BJ (cell line): Measurements from ENCODE around the gene TPM3. TPM values are rescaled to one million over a fixed set of nuclear protein-coding genes. Genes with fewer than 3 reads are reported as not detected.
"Not testable (repeated sequence)": the region's sequence is repeated elsewhere in the genome, so short reads cannot be mapped to it uniquely, and the experiment has no call there.

ENCODE experiments used
- CTCF ChIA-PET: fragments of 350-600 bp; formaldehyde crosslinking; extraction: SDS; loops from one replicate; lab custom pipeline; 2021; ENCODE audit warnings: antibody characterized with exemption, inconsistent platforms; lab: Yijun Ruan, JAX
- POLR2A ChIA-PET: fragments of 300-600 bp; sonication (Branson Sonifier 250); formaldehyde crosslinking; extraction: SDS; loops from one replicate; lab custom pipeline; 2021; ENCODE audit warnings: antibody characterized with exemption; lab: Charles Lee
- DNase-seq: peaks from one replicate; pipeline ENCODE4 v3.0.0-alpha.2; 2011; ENCODE audit warnings: low read depth
- H3K27me3 ChIP-seq: 2 replicates; pipeline ENCODE4 v1.6.0; 2011; ENCODE audit warnings: low read length; ENCODE audit not compliant: control insufficient read depth, insufficient read depth
- H3K36me3 ChIP-seq: 2 replicates; pipeline ENCODE4 v1.5.1; 2011; ENCODE audit warnings: low read length; ENCODE audit not compliant: control insufficient read depth, insufficient read depth
- H3K4me3 ChIP-seq: 2 replicates; pipeline ENCODE4 v1.5.1; 2011; ENCODE audit warnings: low read depth, mild to moderate bottlenecking, control low read depth, low read length
- CTCF ChIP-seq: IDR thresholded peaks from 2 replicates; pipeline ENCODE4 v1.5.1; 2011; ENCODE audit warnings: low read depth, mild to moderate bottlenecking, control low read depth, inconsistent platforms, low read length, moderate library complexity; ENCODE audit not compliant: insufficient read depth
- polyA plus RNA-seq: library from polyadenylated mRNA; depleted of rRNA; stranded (reverse); fragments of >200 nt; gene quantifications from 2 replicates; pipeline ENCODE4 v1.2.3, GENCODE V29; 2011; rRNA removed
- small RNA-seq: library from RNA; depleted of rRNA; stranded (forward); fragments of <200 nt; gene quantifications from one replicate; pipeline ENCODE3, GENCODE V24; 2012; ENCODE audit warnings: low replicate concordance, low read depth; ENCODE audit not compliant: insufficient read length

The TPM3 gene
- polyA plus RNA-seq, 1 experiment, result 275 TPM

GRCh38 chr1:154129391-154129970 lies 62.4 kb downstream of the TPM3 start:
- no peaks in the 10 kb centered on the region for H3K27me3 ChIP-seq
- DNase-seq, result no peak
- no peak for TF ChIP-seq CTCF
- no peaks in the 10 kb centered on the region for H3K36me3 ChIP-seq
- no peak overlapping the region for H3K4me3 ChIP-seq
- POLR2A ChIA-PET, result no interaction called here
- CTCF ChIA-PET, result interaction anchor here (0.6 kb wide), 1 partner anchor 148 kb away, joined by 3 read pairs; no protein-coding TSS in a partner anchor

- not testable (repeated sequence) for H3K4me3 ChIP-seq, H3K27me3 ChIP-seq, H3K36me3 ChIP-seq, DNase-seq
- ChIA-PET CTCF (interaction anchor here (0.6 kb wide), 1 partner anchor 81 kb away, joined by 3 read pairs; no protein-coding TSS in a partner anchor), POLR2A (interaction anchor here (0.6 kb wide), 1 partner anchor 53 kb away, joined by 3 read pairs; no protein-coding TSS in a partner anchor)
Measured at GRCh38 chr1:154123205-154123604, 68.7 kb downstream of the TPM3 start.

GRCh38 chr1:154117642-154118041 lies 74.3 kb downstream of the TPM3 start:
- H3K36me3 ChIP-seq, result no peaks in the 10 kb centered on the region
- no peak overlapping the region for H3K4me3 ChIP-seq
- ChIA-PET POLR2A (no interaction called here), CTCF (no interaction called here)
- H3K27me3 ChIP-seq, result no peaks in the 10 kb centered on the region
- no peak for DNase-seq
- no peak for TF ChIP-seq CTCF

GRCh38 chr1:154115180-154115579 lies 76.7 kb downstream of the TPM3 start:
- Histone ChIP-seq H3K27me3 (no peaks in the 10 kb centered on the region), H3K36me3 (no peaks in the 10 kb centered on the region), H3K4me3 (no peak overlapping the region)
- no peak for DNase-seq
- TF ChIP-seq CTCF, result no peak
- POLR2A ChIA-PET, result no interaction called here
- CTCF ChIA-PET, result no interaction called here

Small RNA genes within 50 kb of the gene (small RNA-seq; reads per million reads assigned to genes)
- gene MIR190B, result 7.4 reads per million, percentile 71 among the genes with 10 or more reads in this experiment

Other genes with a start within 250 kb of the TPM3 start
- gene DENND4B, start 245.4 kb downstream of the TPM3 start, polyA plus RNA-seq, result 10.1 and 17.6 TPM in 2 replicates
- gene CRTC2, start 233.5 kb downstream of the TPM3 start, polyA plus RNA-seq, result 17.7 and 25.2 TPM in 2 replicates
- 97.6 and 121 TPM in 2 replicates for gene SLC39A1, start 228.6 kb downstream of the TPM3 start, polyA plus RNA-seq
- gene CREB3L4, start 224.2 kb downstream of the TPM3 start, polyA plus RNA-seq, result 8.0 and 8.7 TPM in 2 replicates
- gene JTB, start 214.4 kb downstream of the TPM3 start, polyA plus RNA-seq, result 189 and 227 TPM in 2 replicates
- gene RAB13, start 205.8 kb downstream of the TPM3 start, polyA plus RNA-seq, result 69.5 and 92.8 TPM in 2 replicates
- 8,584 and 9,070 TPM in 2 replicates for gene RPS27, start 201.3 kb downstream of the TPM3 start, polyA plus RNA-seq
- not detected in 2 replicates for gene NUP210L, start 37.0 kb downstream of the TPM3 start, polyA plus RNA-seq
- not detected in 2 replicates for gene CFAP141, start 14.2 kb upstream of the TPM3 start, polyA plus RNA-seq
- 111 and 134 TPM in 2 replicates for gene UBAP2L, start 28.9 kb upstream of the TPM3 start, polyA plus RNA-seq
- gene HAX1, start 80.5 kb upstream of the TPM3 start, polyA plus RNA-seq, result 268 and 270 TPM in 2 replicates
- gene AQP10, start 129.0 kb upstream of the TPM3 start, polyA plus RNA-seq, result not detected in 2 replicates
- 48.3 and 73.3 TPM in 2 replicates for gene ATP8B2, start 133.4 kb upstream of the TPM3 start, polyA plus RNA-seq
- gene IL6R, start 213.2 kb upstream of the TPM3 start, polyA plus RNA-seq, result 3.2 and 6.8 TPM in 2 replicates